CD4-positive, alpha-beta T cell treated with Interferon gamma for 1 hour (primary cell): ENCODE results near the gene HDAC9.
A peak's percentile ranks its signal among the peaks of the same experiment; 100 is the strongest.
"Not testable (repeated sequence)": the region's sequence is repeated elsewhere in the genome, so short reads cannot be mapped to it uniquely, and the experiment has no call there.

Source experiments
- DNase-seq: peaks from one replicate; pipeline ENCODE4 v3.0.0-alpha.2; 2020

Gene HDAC9

DNA sequence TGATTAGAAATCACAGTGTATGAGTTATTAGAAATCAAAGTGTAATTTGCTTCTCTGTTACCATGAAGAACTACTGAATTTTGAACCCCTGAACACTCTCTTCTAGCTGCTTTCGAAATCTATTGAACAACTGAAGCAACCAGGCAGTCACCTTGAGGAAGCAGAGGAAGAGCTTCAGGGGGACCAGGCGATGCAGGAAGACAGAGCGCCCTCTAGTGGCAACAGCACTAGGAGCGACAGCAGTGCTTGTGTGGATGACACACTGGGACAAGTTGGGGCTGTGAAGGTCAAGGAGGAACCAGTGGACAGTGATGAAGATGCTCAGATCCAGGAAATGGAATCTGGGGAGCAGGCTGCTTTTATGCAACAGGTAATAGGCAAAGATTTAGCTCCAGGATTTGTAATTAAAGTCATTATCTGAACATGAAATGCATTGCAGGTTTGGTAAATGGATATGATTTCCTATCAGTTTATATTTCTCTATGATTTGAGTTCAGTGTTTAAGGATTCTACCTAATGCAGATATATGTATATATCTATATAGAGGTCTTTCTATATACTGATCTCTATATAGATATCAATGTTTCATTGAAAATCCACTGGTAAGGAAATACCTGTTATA, 170.7 kb downstream of the HDAC9 start:
- DNase-seq: peak; percentile 69

DNA sequence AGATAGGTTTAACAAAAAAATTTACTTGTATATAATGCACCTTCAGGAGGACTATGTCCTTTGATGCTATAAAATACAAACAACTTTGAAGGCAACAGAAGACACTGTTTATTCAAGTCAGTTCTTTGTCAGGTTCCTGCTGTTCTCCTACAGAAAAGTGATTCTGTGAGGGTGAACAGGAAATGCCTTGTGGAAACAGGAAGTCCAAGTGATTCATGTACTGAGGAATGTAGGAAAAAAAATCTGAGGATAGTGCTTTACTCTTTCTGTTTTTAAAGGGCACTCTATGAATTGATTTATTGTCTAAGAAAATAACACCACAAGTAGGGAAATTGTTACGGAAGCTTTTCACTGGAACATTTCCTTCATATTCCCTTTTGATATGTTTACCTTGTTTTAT, 171.9 kb downstream of the HDAC9 start:
- no peak for DNase-seq

DNA sequence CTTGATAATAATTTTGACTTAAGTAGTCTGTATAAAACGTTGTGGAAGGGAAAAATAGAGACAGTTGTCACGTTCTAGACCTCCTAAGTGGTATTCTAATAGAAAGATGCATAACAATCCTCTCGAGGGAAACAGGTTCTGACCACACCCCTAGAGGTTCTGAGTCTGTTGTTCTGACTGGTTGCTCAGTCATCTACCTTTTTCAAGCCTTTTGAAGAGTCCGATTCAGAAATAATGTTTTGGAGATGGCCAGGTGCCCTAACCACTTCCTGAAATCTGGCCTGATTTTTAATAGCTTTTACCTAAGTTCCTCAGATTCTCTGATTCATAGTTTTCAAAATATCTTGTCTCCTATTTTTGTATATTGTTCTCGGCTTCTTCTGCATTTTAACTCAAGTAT, 175.6 kb downstream of the HDAC9 start:
- no peak for DNase-seq

DNA sequence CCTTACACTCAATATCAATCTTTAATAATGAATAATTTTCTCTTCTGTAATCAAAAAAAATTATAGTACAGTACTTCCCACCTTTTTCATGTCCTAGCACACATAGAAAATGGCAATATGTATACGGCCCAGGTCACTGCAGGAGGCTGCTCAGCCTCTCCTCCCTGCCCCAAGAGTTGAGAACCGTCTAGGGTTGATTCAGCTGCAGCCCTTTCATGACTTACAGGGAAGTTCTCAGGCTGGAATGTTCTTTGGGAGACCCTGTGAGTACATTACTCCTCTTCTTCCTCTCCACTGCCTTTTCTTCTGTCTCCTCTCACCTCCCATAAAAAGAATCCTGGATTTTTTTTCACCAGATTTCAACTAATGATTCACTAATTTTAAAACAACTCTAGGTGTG, 180.0 kb downstream of the HDAC9 start:
- no peak for DNase-seq

DNA sequence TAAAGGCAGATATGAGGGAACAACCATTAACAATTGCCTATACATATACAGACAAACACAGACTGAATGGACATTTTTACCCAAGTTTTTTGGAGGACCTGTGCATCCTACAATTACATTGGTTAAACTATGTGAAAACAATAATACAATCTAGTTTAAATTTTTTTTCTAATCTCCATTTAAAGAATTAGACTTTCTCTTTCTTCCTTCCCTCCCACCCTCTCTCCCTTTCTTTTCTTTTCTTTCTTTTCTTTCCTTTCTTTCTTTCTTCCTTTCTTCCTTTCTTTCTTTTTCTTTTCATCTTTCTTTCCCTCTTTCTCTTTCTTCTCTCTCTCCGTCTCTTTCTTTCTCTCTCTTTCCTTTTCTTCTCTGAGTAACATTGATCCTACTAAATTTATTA, 183.7 kb downstream of the HDAC9 start:
- DNase-seq: no peak

DNA sequence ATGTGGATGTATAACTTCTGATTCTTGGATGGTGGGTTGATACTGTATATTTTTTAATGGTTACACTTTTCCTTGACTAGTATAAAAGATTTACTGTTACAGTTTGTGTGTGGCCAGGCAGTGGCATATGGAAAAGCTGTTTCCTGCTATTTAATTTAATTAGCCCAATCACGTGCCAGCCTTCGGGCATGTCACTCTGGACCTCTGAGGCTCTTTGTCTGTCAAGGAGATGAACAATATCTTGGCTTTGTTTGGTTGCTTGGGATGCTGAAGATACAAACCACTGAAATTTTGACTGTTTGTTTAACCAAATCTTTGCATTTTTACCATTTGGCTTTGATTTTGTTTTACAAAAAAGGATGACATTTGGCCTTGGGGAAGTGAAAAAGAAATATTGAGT, 185.0 kb downstream of the HDAC9 start:
- no peak for DNase-seq

DNA sequence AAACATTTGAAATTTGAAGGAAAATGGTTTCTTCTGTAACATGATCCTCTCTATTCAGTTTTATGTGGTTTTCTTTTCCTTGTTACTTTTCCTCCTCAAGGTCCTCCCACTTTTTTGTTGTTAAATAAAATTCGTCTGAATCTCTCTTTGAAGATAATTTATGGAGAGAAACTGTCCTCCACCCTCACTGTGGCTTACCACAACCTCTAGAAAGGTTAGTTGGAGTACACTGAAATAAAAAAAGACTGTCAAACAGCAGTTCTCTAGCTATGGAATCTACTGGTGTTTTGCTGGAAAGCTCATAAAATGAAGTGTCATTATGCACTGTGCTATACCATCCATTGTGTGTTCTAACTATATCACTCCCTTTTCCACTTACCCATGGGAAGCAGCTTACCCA, 189.4 kb downstream of the HDAC9 start:
- DNase-seq: no peak

DNA sequence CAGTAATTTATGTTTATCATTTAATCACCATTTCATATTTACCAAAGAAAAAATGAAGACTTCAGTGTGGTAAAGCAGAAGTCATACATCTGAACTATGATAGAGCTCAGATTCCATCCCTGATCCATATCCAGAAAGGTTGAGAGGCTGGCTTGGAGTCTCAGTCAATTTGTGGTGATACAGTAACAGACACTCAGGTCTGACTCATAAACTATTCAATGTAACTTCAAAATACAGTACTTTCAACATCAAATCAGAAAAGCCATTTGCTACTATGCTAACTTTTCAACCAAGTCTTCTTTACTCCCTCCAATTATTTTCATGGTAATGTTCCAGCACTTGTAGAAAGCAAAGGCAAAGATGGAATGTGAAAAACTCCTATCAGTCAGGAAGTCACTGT, 190.4 kb downstream of the HDAC9 start:
- DNase-seq: no peak

DNA sequence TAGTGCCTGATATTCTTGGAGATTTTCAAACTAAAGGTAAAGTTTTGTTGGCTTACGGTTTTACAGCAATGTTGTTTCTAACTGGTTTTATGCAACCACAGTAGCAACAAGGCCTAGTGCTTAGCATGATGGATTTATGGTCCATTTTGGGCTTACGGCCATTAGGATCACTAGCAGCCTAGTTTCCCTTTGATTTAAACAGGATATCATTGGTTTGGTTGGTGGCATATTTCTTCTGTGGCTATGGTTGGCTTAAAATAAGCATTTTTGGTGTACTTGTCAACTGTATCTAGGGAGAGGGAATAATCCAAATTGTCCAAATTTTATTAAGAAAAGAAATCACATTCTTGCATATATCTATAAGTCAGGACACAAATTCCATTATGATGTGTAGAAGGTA, 194.0 kb downstream of the HDAC9 start:
- no peak for DNase-seq

DNA sequence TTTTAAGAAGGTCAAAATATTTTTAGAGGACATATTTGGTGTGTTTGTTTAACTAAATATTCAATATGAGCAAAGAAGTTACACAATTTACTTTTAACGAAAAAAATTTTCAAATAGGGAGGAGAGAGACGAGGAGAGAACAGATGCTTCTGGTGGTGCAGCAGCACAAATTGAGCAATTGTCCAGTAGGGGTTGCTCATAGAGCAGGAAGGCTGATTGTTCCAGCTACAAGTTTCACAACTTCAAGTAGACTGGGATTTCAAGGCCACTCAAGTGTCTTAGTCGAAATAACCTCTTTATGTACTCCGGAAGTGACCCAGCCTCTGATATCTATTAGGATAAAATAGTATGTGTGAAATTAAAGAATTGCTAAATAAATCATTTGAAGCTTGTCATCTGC, 197.9 kb downstream of the HDAC9 start:
- DNase-seq: no peak

DNA sequence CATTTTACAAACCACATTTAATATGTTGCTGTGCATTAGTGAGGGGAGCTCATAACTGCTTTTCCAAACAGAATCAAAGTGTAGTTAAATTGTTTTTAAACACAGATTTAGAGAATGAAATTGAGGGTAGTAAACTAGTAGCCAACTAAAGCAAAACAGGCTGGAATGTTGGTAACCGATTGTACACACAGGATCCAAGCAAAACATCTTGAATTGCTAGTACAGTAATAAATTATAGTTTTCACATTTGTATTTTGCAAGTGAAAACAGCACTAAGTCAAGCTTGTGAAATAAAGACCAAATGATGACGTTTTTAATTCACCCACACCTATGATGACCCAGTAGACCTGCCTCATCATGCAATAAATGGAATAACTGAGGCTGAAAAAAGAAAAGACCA, 198.3 kb downstream of the HDAC9 start:
- no peak for DNase-seq

DNA sequence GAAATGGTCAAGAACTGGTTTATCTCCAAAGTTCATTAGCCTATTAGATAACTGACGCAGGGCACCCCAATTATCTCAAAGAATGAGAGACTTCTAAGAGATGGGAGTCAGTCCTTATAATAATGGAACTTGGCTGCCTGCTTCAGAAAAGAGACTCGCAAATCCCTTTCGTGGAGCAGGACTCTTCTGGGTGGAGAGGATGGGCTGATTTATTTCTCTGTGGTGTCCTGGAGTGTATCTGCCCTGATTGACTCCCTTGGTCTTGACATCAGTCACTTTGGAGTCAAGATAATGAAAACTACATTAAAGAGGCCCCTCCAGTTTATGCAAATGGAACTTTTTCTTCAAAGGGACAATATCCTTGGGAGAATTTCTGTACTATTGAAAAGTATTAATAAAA, 198.9 kb downstream of the HDAC9 start:
- no peak for DNase-seq

DNA sequence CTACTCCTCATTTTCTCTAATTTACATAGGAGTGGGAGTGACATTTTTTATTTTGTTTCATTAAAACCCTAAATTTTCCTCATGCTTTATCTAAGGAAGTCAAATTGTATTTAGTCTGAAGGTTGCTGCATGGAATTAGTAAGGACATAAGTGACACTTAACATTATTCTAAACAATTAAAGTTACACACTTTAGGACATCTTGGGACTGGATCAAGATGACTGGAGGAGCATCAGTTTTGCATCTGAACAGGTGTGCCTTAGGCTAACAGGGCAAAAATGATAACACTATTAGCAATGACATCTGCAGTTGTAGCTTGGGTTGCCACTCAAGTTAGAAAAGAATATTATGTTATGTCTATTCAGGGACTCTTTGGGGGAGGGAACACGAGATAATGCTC, 199.4 kb downstream of the HDAC9 start:
- DNase-seq: no peak

DNA sequence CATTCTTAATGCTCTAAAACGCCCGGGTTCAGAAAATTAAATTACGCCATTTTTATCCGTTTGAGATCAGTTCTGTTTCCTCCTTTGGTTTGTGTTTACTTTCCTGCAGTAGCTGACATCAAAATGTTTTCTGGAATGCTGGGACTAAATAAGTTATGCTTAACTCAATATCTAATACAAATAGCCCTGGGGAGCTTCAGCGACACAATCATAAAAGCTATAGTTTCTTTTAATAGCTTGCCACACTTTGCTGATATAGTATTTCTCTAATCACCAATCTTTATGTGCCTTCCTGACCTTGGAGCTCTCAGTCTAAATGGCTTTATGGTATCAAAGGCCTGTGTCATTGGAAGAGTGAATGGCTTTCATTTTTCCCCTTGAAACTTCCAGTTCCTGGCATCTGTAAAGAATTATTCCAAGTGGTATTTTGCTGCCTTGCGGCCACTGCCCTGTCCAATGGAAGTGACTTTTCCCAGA, 202.7 kb downstream of the HDAC9 start:
- DNase-seq: no peak

DNA sequence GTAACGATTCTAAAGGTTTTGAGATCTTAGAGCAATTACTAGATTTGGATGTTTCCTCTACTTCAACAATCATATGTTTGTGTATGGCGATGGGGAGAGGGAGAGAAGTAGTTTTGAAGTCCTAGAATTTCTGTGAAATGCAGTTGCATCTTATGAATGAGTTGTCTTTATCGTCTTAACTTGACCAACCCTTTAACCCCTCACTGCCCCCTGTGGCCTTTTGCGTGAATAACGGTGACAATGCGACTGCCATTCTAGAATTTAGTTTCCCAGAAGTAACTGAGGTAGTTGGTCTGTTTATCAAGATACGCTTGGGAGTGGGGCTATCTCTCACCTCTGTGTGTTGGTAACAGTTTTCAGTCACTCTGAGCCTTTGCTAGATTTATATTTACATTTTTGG, 204.6 kb downstream of the HDAC9 start:
- no peak for DNase-seq

DNA sequence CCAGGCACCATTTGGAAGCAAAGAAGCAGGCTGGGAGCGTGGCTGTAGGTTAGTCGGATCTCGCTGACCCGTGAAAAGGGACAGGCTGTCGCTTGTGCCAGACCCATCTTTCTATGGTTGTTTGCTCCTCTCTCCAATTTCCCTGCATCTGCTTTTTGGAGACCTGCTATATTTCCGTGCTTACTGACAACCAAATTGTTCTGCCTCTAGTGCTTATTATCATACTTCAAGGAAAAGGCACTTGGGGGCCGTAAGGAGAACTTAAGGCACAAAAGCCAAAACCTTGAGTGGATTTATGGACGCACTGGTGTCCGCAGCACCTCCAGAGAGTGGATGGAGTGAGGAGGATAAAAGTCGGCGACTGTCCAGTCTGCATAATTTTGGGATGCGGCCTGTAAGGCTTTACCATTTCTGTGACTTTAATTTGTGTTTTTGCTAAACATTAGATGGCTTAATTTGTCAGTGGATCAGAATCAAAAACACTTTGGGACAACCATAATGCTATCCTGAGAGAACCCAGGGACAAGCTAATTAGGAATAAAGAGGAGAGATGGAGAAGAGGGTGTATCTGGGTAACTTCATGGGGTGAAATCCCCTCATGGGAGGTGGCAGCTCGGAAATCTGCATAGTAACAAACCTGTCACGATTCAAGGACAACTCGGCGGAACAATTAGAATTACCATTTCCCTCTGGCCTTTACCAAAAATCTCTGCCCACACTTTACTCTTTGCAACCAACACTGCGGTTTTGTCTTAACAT, 206.7 kb downstream of the HDAC9 start:
- no peak for DNase-seq

DNA sequence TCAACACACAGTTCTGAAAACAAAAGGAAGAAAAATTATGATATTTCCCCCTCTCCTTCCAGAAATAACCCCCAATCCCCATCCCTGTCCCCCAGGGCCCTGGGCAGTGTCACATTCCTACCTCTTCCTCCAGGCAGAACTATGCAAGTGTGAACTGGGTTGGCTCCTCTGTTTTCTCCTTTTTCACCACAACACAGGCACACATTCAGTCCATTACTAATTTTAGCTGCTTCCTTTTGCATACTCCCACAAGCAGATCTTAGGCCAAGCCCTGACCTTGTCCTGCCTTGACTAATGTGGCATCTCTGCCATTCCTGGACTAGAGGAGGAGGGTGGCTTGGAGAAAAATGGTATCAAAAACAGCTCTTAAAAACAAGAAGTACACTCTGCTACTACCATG, 208.1 kb downstream of the HDAC9 start:
- no peak for DNase-seq

DNA sequence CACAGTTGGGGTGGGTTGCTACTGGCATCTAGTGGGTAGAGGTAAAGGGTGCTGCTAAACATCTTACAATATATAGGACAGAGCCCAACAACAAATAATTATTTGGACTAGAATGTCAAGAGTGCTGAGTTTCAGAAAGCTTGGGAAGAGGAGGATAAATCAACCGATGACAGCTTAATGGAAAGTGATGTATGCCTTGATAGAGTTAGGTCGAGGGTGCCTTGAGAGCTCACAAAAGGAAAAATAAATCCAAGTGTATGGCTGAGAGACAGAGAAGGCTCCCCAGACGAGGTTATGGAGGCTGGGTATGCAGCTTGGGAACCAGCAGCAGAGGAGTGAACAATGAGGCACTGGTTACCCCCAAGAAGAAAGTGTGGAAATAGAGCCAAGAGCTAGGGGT, 211.1 kb downstream of the HDAC9 start:
- no peak for DNase-seq

DNA sequence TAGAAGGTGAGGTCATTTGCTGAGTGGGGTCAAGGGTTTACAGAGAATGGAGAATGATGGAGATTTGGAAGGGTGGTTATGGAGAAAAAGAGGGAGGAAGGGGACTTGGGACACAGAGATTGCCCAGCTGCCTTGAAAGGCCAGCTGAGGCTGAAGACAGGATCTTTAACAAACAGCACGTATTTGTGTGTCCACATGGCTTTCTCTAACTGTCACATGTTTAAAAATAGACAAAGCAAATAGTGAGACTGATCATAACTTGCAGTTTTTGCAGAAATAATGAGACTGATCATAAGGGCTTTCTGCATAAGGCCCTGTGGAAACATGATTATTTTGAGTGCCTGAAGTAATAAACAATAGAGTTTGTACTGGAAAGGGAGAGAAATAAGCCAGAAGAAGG, 212.7 kb downstream of the HDAC9 start:
- DNase-seq: no peak

DNA sequence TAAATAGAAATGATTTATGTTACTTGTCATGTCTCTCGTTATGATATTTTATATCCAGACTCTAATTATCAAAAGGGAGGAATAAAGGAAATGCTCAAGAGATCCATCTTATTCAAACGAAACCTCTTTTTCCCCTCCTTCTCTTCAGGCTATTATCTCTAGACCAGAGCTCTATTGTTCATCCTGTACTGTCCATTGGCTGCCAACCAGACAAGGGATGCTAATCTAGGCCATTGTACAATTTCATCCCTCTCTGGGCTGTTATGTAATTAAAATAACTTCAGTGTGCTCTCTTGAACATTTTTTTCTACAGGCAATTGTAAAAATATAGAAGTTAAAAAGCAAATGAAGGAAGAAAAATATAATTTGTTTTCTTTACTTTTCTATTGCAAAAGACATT, 220.4 kb downstream of the HDAC9 start:
- DNase-seq: no peak

DNA sequence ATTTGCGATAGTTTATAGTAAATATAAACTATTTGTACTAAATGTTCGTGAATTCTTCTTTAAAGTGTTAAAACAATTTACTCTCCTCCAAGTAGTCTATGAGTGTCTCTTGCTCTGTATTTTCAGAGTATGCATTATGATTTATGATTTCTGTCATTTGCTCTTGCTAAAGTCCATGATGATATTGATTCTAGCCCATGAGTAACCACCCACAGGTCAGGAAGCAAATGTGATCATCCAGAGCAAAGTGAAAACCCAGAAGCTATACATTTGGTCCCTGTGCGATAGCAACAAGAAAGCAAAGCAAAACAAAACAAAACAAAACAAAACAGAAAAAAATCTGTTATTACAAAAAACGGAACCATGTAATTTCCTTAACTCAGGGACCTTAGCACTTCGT, 225.9 kb downstream of the HDAC9 start:
- no peak for DNase-seq

DNA sequence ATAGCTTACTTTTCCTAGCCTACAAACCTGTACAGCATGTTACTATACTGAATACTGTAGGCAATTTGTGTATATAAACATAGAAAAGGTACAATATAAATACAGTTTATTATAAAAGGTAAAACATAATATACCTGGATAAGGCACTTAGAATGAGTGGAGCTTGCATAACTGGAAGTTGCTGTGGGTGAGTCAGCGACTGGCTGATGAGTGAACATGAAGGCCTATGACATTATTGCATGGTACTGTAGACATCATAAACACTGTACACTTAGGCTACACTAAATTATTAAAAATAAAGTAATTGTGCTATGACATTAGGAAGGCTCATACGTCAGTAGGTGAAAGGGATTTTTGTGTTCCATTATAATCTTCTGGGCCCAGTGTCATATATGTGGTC, 228.8 kb downstream of the HDAC9 start:
- DNase-seq: no peak

DNA sequence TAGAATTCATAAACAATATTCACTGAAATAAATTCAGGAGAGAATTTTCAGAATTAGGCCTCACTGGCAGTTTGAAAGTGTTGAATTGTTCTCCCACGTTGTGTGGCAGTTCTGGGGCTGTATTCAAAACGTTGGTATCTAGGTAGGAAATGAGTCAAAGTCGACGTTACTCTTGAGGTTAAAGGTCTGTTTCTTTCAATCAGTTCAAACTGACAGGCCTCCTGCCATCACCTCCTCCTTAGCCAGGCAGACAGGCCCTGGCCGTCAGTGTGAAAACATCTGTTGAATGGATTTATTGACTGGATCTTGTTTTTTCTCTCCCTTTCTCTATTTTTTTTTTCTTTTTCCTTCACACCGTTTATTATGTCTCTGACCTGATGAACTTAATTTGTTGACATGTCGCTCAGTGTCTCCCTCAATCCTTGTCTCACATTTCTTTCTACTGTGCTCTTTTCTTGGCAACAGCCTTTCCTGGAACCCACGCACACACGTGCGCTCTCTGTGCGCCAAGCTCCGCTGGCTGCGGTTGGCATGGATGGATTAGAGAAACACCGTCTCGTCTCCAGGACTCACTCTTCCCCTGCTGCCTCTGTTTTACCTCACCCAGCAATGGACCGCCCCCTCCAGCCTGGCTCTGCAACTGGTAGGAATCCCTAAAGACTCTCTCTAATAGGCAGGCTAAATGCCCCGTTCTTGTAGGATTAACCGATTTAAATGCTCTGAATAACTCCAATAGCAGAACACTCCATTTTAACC, 231.7 kb downstream of the HDAC9 start:
- no peak for DNase-seq

DNA sequence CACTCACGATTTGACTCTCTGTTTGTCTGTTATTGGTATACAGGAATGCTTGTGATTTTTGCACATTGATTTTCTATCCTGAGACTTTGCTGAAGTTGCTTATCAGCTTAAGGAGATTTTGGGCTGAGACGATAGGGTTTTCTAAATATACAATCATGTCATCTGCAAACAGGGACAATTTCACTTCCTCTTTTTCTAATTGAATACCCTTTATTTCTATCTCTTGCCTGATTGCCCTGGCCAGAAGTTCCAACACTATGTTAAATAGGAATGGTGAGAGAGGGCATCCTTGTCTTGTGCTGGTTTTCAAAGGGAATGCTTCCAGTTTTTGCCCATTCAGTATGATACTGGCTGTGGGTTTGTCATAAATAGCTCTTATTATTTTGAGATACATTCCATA, 240.5 kb downstream of the HDAC9 start:
- not testable (repeated sequence) for DNase-seq
